GM18861 (cell line): ENCODE results near the gene CELF6.
A peak's percentile ranks its signal among the peaks of the same experiment; 100 is the strongest.

ENCODE experiments used
- ATAC-seq: cut with Tn5 transposase; IDR thresholded peaks from one replicate; pipeline ENCODE4 v1.9.1; 2021; ENCODE audit not compliant: unreplicated experiment

CELF6 gene

GRCh38 chr15:72319985-72320671, at the start of gene CELF6:
Gene CELF6 (minus strand): TSS chr15:72320157. CDS start chr15:72319874, 283 bp downstream.
- ATAC-seq = no peak

GRCh38 chr15:72368899-72369298, 48.9 kb upstream of the CELF6 start:
- ATAC-seq = no peak

- ATAC-seq = no peak
These were observed 48.4 kb upstream of the CELF6 start for GRCh38 chr15:72368325-72368724.

GRCh38 chr15:72365844-72366243, 45.9 kb upstream of the CELF6 start:
- peak; percentile 84 for ATAC-seq

- no peak for ATAC-seq
These were observed 41.2 kb upstream of the CELF6 start for GRCh38 chr15:72361176-72361575.

GRCh38 chr15:72358650-72359171, 38.8 kb upstream of the CELF6 start:
- ATAC-seq = no peak

- no peak for ATAC-seq
These were observed 38.2 kb upstream of the CELF6 start for GRCh38 chr15:72358121-72358520.

- no peak for ATAC-seq
These were observed 34.5 kb upstream of the CELF6 start for GRCh38 chr15:72354496-72354895.

- no peak for ATAC-seq
These were observed 33.3 kb upstream of the CELF6 start for GRCh38 chr15:72353266-72353665.

- no peak for ATAC-seq
These were observed 25.8 kb upstream of the CELF6 start for GRCh38 chr15:72345806-72346205.

- no peak for ATAC-seq
These were observed 25.3 kb upstream of the CELF6 start for GRCh38 chr15:72345280-72345679.

GRCh38 chr15:72344602-72345001, 24.6 kb upstream of the CELF6 start:
- ATAC-seq = no peak

GRCh38 chr15:72342385-72342784, 22.4 kb upstream of the CELF6 start:
- ATAC-seq = no peak

GRCh38 chr15:72341361-72341760, 21.4 kb upstream of the CELF6 start:
- no peak for ATAC-seq

- ATAC-seq = no peak
These were observed 20.4 kb upstream of the CELF6 start for GRCh38 chr15:72340366-72340765.

GRCh38 chr15:72339777-72340177, 19.8 kb upstream of the CELF6 start:
- no peak for ATAC-seq

- ATAC-seq = no peak
These were observed 18.8 kb upstream of the CELF6 start for GRCh38 chr15:72338617-72339321.

- no peak for ATAC-seq
These were observed 18.2 kb upstream of the CELF6 start for GRCh38 chr15:72338148-72338547.

- no peak for ATAC-seq
These were observed 14.9 kb upstream of the CELF6 start for GRCh38 chr15:72334842-72335241.

- ATAC-seq = no peak
These were observed 11.1 kb upstream of the CELF6 start for GRCh38 chr15:72331021-72331420.

GRCh38 chr15:72323752-72324151, 3.8 kb upstream of the CELF6 start:
- no peak for ATAC-seq

- ATAC-seq = no peak
These were observed 485 bp downstream of the CELF6 start for GRCh38 chr15:72319360-72319984.
